Stimulated activated CD4-positive, alpha-beta T cell treated with anti-CD3 and anti-CD28 coated beads, TNF-alpha, amount 100 ng/mL, for 4 hours (primary cell): ENCODE data around the gene POLG.
"Not testable (repeated sequence)": the region's sequence is repeated elsewhere in the genome, so short reads cannot be mapped to it uniquely, and the experiment has no call there.

Source experiments
- DNase-seq, 3 experiments: peaks; one replicate each; pipeline ENCODE4 v3.0.0-alpha.2; 2020; ENCODE audit warnings: low read depth in 3 of 3

Gene POLG

DNA sequence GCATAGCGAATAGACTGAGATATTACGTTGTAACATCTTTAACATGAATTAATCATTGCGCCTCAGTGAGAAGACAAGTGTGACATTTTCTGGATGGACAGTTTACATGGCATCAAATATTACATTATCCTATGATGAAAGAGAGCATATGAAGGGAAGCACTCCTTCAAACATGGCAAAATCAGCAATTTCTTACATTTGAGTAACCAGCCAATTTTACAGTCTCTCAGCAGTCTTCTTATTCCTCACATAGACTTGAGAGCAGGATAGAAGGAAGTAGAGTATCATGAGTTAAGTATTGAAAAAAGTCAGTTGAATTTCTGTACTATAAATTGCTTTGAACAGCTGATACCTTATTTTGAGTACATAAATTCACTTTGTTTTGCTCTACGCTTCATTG lies 52.0 kb downstream of the POLG start:
- DNase-seq, result no peak

DNA sequence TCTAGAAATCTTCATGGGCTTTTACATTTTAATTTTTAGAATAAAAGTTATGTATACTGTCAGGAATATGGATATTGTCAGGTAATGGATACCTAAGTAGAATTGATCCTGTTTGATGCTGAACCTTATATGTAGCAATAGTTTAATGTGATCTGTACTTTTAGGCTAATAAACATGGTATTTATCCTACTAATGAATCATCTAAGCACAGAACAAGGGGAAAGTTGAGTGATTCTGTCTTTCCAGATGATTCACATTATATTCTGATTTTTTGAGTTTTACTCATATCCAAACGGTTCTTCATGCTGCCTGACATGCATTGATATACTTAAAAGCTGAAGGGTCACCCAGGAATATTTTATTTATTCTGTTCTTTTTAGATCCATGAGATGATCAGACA lies 56.3 kb downstream of the POLG start:
- no peak for DNase-seq

- DNase-seq, result not testable (repeated sequence)
These were observed 57.3 kb downstream of the POLG start for GRCh38 chr15:89277281-89277680.
